ENCODE data around the gene NCF4. TPM values are rescaled to one million over a fixed set of nuclear protein-coding genes. Genes with fewer than 3 reads are reported as not detected.

Gene NCF4
- polyA plus RNA-seq, 3 donors, result 206 to 249 (median 209) TPM

DNA sequence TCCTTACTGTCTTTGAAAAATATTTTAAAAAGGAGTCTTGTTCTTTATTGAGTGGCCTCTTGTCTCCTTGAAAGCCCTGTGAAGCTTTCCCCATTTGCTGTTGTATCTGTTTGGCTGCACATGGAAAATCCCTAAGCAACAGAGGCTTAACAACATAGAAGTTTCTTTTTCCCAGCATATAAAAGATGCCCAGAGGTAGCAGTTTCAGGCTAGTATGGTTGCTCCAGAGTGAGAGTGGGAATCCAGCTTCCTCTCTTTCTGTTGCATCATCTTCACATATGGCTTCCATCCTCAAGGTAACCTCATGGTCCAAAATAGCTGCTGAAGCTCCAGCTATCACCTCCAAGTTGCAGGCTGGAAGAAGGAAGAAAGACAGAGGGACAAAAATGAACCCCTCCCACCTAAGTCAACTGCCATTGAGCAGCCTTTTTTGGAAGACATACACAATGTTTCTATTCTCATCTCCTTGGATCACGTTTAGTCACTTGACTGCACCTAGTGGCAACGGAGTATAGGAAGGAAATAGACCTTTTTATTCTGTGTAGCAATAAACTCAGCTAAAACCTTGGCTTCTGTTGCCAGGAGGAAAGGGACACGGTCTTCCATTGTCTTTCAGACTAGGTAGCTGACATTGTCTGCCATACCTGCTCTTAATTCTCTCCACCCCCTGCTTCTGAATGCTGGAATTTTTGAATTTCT is 57.9 kb downstream of the NCF4 start:
- H2AFZ ChIP-seq (ENCODE audit: insufficient read depth, low read depth, low read length, poor library complexity, severe bottlenecking), result no peak overlapping the region
- peaks cover 37% of the 10 kb centered on the region for H4K20me1 ChIP-seq (ENCODE audit: insufficient read depth, low read length)
- no peak overlapping the region for H3K27ac ChIP-seq (ENCODE audit: low read depth in 1 of 2, low read length in 2 of 2)
- 60% methylated on average over 2 of the region's 3 CpGs for WGBS (ENCODE audit: insufficient coverage)
- intact Hi-C loops (cut with micrococcal nuclease), result loop anchor here in 1 of 2 donors (10.0 kb wide), 1 partner anchor 56 kb away; no protein-coding TSS in a partner anchor
- Mint-ChIP-seq H3K4me1 (peaks cover 85% of the 10 kb centered on the region), H3K27ac (peak overlapping the region in 4 of 7 donors; percentile 4 to 76 (median 29)), H3K4me3 (no peak overlapping the region), H3K27me3 (ENCODE audit: low read depth in 3 of 3) (no peaks in the 10 kb centered on the region), H3K9me3 (peaks cover 0 to 7% (median 2%) of the 10 kb centered on the region in 7 donors), H3K36me3 (peaks cover 52 to 66% of the 10 kb centered on the region in 2 donors)
- H3K9me3 ChIP-seq (replicated peaks in 1 of 2; ENCODE audit: control insufficient read depth in 1 of 2, insufficient read depth in 1 of 2, low read length in 2 of 2), result peaks cover 0 to 3% of the 10 kb centered on the region in 2 donors
- H3K9ac ChIP-seq (ENCODE audit: insufficient read depth, low read length, poor library complexity, severe bottlenecking), result no peak overlapping the region
- no peak overlapping the region for H3K4me2 ChIP-seq (replicated peaks; ENCODE audit: extremely low read depth, low read length, poor library complexity, severe bottlenecking)
- peaks cover 23 to 45% of the 10 kb centered on the region in 2 donors for H3K36me3 ChIP-seq (replicated peaks in 1 of 2; ENCODE audit: control insufficient read depth in 1 of 2, insufficient read depth in 2 of 2, low read length in 2 of 2)
- H3K4me3 ChIP-seq (replicated peaks in 1 of 3; ENCODE audit: low read depth in 2 of 3, low read length in 3 of 3), result no peak overlapping the region
- DNase-seq, result no peak
- no peaks in the 10 kb centered on the region for H3K27me3 ChIP-seq (ENCODE audit: control insufficient read depth in 2 of 2, insufficient read depth in 2 of 2, low read length in 2 of 2)
- peaks cover 85% of the 10 kb centered on the region for H3K79me2 ChIP-seq (ENCODE audit: insufficient read depth, low read length)
- TF ChIP-seq, protein P1, sequence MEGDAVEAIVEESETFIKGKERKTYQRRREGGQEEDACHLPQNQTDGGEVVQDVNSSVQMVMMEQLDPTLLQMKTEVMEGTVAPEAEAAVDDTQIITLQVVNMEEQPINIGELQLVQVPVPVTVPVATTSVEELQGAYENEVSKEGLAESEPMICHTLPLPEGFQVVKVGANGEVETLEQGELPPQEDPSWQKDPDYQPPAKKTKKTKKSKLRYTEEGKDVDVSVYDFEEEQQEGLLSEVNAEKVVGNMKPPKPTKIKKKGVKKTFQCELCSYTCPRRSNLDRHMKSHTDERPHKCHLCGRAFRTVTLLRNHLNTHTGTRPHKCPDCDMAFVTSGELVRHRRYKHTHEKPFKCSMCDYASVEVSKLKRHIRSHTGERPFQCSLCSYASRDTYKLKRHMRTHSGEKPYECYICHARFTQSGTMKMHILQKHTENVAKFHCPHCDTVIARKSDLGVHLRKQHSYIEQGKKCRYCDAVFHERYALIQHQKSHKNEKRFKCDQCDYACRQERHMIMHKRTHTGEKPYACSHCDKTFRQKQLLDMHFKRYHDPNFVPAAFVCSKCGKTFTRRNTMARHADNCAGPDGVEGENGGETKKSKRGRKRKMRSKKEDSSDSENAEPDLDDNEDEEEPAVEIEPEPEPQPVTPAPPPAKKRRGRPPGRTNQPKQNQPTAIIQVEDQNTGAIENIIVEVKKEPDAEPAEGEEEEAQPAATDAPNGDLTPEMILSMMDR (IDR thresholded peaks at IDR 0.05), result no peak
- peaks cover 50 to 85% of the 10 kb centered on the region in 2 donors for H3K4me1 ChIP-seq (ENCODE audit: control insufficient read depth in 1 of 2, insufficient read depth in 2 of 2, low read length in 2 of 2)

DNA sequence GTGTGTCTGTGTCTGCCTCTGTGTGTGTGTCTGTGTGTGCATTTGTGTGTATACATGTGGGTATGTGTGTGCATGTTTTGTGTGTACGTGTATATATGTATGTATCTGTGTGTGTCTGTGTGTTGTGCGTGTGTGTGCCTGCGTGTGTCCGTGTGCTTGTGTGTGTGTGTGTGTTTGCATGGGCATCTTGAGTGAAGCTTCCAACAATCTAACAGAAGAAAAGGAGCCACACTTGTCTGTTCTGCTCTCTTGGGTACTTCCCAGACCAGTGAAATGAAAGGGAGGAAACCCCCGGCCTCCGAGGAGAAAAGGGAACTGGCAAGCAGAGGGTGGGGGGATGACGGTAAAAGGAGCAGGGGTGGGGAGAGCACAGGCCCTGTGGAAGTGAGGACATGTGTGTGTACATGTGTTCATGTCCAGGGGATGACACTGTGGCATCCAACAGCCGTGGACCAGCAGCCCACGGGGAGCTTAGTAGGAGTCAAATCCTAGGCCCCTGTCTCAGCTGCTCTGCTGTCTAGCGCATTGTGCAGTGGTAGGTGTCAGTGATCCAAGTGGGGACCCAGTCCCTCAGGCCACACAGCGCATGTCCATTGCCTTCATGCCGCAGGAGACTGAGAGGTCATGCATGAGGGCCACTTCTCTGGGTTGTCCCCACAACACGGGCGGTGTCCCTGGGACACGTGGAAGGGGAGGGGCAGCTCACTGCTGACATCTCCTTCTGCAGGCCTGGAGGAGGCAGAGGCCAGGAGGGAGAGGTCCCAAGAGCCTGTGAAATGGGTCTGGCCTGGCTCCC is 60.7 kb downstream of the NCF4 start:
- Mint-ChIP-seq H3K4me3 (peak overlapping the region; percentile 9 to 82), H3K4me1 (peaks cover 61% of the 10 kb centered on the region), H3K9me3 (peaks cover 0 to 7% (median 3%) of the 10 kb centered on the region in 7 donors), H3K27ac (peak overlapping the region; percentile 93 to 99 (median 99)), H3K27me3 (ENCODE audit: low read depth in 3 of 3) (no peaks in the 10 kb centered on the region), H3K36me3 (peaks cover 75 to 86% of the 10 kb centered on the region in 2 donors)
- peaks cover 57% of the 10 kb centered on the region for H3K79me2 ChIP-seq (ENCODE audit: insufficient read depth, low read length)
- peaks cover 38 to 59% of the 10 kb centered on the region in 2 donors for H3K4me1 ChIP-seq (ENCODE audit: control insufficient read depth in 1 of 2, insufficient read depth in 2 of 2, low read length in 2 of 2)
- H3K36me3 ChIP-seq (replicated peaks in 1 of 2; ENCODE audit: control insufficient read depth in 1 of 2, insufficient read depth in 2 of 2, low read length in 2 of 2), result peaks cover 49 to 73% of the 10 kb centered on the region in 2 donors
- peaks cover 0 to 3% of the 10 kb centered on the region in 2 donors for H3K9me3 ChIP-seq (replicated peaks in 1 of 2; ENCODE audit: control insufficient read depth in 1 of 2, insufficient read depth in 1 of 2, low read length in 2 of 2)
- peak overlapping the region; percentile 69 to 93 for H3K27ac ChIP-seq (ENCODE audit: low read depth in 1 of 2, low read length in 2 of 2)
- H3K9ac ChIP-seq (ENCODE audit: insufficient read depth, low read length, poor library complexity, severe bottlenecking), result peak overlapping the region; percentile 39
- peak; percentile 78 to 97 (median 93) for DNase-seq
- H2AFZ ChIP-seq (ENCODE audit: insufficient read depth, low read depth, low read length, poor library complexity, severe bottlenecking), result no peak overlapping the region
- peak overlapping the region; percentile 53 for H3K4me2 ChIP-seq (replicated peaks; ENCODE audit: extremely low read depth, low read length, poor library complexity, severe bottlenecking)
- 50% methylated on average over 13 of the region's 15 CpGs for WGBS (ENCODE audit: insufficient coverage)
- H3K27me3 ChIP-seq (ENCODE audit: control insufficient read depth in 2 of 2, insufficient read depth in 2 of 2, low read length in 2 of 2), result no peaks in the 10 kb centered on the region
- intact Hi-C loops (cut with micrococcal nuclease), result no loop called here
- no peak overlapping the region for H3K4me3 ChIP-seq (replicated peaks in 1 of 3; ENCODE audit: low read depth in 2 of 3, low read length in 3 of 3)
- peaks cover 56% of the 10 kb centered on the region for H4K20me1 ChIP-seq (ENCODE audit: insufficient read depth, low read length)
- TF ChIP-seq, protein P1 (IDR thresholded peaks at IDR 0.05), result no peak

Measured in CD14-positive monocyte (primary cell).